Activated naive CD4-positive, alpha-beta T cell treated with anti-CD3 and anti-CD28 coated beads, Interleukin-2, amount 50 U/mL, for 16 hours (primary cell): ENCODE measurements around the gene JAM3.

Source experiments
- DNase-seq: peaks from one replicate; pipeline ENCODE4 v3.0.0-alpha.2; 2020

Gene JAM3

DNA sequence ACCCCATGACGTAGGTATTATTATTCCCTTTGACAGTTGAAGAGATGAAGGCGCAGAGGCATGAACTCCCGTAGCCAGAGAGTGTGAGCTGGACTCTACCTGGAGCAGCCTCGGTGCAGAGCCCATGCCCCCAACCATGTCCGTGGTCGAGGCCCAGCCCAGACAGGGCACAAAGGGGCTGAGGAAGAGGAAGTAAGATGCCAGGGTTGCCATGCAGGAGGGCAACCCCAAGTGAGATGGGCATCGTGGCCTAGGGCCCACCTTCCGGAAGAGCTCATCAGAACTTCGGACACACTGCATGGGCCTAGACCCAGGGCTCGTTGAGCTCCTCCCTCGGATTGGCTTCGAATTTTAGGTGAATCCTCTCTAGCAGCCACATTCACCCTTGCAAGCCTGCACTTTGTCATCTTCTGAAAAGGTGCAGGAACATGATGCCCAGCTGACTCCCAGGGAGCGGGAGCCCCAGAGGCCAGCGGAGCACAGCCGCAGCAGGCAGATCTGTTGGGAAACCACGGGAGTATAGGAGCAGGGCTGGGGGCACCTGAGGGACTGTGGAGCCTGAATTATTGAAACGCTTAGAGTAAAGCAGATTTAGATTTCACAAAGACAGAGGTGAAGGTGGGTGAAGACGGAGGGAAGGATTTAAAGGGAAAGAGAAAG, 29.0 kb upstream of the JAM3 start:
- no peak for DNase-seq

DNA sequence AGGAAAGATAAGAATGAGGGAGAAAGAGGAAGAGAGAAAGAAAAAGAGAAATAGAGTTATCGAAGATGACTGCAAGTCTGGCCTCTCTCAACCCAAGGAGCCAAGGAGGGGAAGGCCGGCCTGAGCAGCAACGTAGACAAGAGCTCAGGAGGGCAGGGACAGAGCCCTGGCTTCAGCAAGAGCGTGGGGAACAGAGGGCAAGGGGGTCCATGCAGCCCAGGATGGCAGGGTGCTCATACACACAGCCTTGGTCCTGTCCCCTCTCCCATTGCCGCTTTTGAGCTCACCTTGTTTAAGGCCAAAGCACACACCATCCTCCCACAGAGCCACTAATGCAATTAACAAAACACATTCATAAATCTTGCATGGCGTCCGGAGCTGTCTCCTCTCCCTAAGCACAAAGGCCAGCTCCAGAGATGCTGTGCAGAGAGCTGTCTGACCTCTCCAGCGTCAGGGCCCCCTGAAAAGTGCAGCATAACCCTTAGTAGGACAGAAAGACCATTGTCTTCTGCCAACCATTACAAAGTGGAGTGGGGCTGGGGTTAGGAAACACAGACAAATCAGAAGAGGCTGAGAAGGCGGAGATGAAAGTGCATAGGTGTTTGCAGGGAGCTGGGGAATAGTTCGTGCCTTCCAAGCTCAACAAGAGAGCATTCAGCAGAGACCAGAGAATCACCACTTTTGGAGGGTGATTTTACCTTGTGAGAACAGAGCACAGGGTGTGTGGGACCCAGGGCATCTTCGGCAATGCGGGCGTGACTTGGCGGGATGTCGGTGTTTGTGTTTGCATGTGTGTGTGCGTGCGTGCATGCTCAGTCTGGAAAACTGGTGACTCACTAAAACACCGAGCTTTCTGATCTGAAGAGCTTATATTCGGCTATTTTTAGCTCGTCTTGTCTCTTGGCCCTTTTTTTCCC, 28.2 kb upstream of the JAM3 start:
- no peak for DNase-seq

DNA sequence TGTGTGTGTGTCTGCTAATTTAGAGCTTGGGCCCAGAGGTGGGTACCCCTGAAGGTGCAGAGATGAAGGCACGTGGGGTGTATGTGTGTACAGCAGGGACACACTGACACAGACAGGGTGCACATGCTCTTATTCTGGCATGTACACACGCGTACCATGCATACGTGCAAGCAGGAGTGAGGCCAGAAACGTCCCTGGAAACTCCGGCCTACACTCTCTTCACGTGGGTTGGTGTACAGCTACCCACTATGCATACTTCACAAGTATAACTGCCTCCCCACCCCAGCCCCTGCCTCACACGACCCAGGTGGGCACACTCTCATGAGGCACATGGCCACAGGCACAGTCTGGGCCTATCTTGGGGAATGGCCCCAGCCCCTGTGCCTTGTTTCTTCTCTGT, 27.5 kb upstream of the JAM3 start:
- no peak for DNase-seq

DNA sequence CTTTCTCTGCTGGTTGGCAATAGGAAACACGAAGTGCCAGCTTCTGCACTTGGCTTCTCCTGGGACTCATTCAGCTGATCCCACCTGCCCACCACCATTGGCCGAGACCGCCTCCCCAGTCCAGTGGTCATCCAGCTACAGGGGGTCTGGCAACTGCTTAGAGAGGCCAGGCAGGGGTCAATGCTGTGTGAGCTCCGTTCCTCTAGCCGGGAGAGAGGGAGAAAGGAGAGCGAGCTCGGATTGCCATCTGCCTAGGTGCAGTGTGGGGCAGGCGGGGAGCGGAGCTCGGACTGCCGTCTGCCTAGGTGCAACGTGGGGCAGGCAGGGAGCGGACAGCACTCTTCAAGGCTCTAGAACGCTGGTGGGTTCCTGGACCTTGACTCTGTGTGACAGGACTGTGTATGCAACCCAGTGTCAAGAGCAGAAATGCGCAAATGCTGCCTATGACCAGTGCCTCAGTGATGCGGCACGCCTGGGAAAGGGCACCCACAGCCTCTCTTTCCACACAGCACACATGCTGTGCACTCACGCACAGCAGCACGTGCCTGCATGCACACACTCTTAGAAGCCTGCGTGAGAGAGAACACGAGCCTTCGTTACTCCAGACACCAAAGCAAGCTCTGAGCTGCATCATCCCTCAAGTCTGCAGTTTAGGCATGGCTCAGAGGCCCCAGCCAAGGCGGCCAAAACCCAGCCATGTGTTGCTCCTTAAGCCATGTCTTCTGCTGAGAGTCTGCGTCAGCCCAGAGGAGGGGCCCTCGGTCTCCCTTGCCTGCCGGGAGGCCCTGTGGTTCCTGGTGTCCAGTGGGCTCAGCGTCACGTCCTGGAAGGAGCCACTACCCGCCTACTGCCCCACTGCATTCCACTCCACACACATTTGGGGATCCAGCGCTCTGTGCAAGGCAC, 26.8 kb upstream of the JAM3 start:
- DNase-seq, result no peak

DNA sequence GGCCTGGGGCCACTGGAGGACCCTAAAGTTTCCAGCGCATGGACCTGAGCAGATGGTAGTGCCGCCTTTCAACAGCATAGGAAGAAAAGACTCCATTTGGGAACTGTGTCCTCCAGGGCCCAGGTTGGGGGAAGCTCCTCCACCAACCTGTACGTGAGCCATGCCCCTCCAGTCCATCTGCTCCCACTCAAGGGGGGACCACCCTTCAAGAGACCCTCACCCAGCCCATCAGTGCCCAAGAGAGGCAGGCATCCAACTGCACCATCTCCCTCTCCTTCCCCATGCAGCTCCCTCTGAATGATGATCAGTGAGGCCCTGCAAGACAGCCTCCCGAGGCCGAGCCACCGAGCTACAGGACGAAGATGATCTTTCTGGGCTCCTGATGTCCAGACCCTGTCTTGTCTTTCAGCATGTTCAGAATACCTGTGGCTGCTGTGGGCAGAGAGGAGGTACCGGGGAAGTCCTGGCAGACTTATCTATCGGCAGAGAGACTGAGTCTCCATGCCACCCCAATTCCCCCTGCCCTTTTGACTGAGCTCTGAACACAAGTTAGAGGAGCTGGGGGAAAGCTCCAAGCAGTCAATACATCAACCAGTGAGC, 25.0 kb upstream of the JAM3 start:
- DNase-seq, result no peak

DNA sequence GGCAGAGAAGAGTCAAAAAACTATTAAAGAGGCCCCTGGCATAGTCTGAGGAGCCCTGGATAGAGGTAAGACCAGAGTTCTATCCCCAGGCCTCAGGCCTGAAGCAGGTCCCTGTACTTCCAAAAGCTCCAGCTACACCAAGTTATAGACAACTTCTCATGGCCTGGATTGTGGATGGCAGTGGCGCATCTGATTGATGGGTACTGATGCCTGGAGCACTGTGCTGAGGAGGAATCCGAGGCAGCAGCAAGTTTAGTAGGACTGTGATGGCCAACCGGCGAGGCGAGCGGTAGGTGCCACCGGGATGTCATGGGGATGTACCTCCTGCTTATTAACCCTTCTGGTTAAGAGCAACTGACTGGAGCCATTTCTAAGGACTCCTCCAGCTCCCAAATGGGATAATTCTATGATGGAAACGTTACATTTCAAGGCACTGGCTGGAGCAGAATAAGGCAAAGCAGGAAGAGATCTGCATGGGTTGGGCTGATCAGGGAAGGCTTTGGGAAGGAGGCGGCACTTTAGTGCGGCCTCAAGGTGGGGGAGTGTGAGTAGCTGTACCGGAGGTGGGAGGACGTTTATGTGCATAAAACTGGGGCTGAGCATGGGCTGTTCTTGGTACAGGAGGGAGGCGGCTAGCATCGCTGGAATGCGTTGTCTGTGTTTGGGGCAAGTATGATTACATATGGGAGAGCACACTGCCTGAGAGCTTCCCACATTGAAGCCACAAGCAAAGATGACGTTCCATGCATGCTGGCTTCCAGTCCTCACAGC, 24.2 kb upstream of the JAM3 start:
- no peak for DNase-seq

DNA sequence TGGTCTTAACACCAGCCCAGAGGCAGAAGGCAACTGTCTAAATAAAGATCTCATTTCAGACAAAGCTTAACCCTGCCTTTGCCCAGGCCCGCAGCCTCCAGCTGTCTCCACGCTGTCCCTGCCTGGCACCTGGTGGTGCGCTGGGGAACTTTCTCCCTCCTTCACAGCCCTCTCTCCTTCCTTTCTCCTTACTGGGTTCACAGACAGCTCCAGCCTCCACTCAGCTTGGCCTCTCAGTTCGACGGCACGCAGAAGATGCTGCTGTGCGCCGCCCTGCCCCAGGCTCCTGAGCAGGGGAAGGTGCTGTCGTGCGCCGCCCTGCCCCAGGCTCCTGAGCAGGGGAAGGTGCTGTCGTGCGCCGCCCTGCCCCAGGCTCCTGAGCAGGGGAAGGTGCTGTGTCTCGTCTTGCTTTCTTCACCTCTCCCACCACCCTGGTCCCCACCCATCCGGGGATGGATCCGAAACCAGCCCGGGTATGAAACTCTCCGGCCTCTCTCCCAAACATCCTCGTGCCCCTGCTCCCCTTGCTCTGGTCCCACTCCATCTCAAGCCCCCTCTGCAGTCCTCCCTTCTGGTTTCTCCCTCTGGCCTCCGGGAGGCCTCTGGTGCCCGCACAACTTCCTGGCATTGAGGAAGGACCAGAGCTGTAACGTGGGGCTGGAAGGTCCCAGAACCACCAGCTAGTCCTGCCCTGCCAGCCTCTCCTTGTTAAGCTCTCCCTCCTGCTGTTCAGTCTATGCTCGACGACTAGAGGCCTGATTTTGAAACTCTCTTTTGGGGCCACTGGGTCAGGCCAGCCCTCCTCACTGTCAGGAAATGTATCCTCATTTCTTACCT, 22.9 kb upstream of the JAM3 start:
- DNase-seq, result no peak

DNA sequence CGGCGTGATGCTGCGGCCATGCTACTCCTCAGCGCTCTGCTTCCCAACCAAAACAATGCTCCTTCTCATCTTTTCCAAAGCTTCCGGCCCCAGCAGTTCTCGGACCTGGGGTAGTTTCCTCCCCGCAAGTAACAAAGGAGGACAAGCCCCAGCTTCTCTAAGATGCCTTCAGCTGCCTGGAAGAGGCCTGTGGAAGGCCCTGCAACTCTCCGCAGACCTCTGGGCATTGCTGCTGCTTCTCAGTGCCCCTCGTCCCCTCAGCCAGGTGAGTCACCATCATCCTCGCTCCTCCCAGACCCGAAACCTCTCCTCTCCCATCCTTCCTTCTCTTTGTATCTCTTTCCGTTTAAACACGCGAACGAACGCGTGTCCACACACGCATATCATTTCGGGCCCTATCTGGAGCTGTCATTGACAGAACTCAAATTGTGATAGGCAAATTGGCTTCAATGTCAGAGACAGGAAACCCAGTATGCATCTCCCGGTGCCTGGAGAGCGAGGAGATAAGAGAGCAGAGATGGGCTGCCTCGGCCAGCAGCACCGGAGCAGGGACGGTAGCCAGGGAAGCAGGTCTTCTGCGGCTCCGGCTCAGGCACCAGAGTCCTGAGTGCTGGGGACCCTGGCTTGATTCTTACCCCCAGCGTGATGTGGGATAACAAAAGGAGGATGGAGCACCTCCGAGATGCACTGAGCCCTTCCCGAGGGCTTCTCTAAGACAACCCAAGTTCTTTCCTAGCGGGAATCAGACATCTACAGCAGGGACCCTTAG, 22.0 kb upstream of the JAM3 start:
- DNase-seq, result no peak

DNA sequence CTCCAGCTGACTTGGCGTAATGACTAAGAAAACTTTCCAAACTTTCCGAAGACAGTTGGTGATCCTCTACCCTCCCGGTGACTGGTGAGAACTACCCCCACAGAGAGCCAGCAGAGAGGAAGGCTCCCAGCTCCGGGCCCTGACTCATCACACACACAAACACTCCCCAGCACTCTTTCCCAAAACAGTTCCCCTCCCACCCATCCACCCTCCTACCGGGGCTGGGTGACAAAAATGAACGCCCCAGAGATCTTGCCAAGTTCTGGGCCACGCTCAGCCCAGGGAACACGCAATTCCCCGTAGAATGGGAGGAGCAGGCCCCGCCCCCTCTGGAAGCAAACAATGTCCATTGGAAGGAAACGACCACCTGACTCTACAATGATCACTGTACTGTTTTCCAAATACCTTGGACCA, 21.3 kb upstream of the JAM3 start:
- DNase-seq, result no peak

DNA sequence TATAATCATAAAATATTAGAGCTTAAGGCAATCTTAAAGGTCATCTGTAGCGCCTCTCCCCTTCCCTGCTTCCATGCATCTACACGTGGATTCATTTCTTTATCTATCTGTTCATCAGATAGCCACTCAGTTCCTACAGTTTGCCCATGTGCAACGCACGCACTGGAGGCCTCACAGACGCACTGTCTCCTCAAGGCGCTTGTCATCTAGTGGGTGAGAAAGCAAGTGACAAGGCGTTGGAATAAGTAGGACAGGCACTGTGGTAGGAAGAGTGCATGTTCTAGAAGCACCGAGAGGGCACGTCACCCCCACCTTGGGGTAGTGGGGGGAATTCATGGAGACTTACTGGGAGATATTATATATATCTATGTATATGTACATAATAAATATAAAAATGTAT, 20.8 kb upstream of the JAM3 start:
- DNase-seq, result no peak

DNA sequence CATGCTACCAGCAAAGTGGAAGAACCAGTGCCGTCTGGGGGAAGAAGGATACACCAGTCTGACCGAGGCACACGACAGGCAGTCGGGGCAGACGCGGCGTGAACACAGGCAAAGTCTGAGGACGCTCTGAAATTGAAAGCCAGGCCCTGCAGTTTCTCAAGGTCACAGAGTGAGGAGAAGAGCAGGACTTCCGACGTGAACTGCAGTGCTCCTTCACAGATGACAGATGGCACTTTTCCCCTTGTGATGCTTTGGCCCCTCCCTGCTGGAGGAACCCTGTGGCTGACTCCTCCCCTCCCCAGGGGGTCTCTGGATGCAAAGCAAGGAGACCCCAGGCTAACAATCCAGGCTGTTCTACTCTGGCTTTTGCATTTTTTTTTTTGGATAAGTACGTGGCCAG, 19.6 kb upstream of the JAM3 start:
- DNase-seq, result no peak

DNA sequence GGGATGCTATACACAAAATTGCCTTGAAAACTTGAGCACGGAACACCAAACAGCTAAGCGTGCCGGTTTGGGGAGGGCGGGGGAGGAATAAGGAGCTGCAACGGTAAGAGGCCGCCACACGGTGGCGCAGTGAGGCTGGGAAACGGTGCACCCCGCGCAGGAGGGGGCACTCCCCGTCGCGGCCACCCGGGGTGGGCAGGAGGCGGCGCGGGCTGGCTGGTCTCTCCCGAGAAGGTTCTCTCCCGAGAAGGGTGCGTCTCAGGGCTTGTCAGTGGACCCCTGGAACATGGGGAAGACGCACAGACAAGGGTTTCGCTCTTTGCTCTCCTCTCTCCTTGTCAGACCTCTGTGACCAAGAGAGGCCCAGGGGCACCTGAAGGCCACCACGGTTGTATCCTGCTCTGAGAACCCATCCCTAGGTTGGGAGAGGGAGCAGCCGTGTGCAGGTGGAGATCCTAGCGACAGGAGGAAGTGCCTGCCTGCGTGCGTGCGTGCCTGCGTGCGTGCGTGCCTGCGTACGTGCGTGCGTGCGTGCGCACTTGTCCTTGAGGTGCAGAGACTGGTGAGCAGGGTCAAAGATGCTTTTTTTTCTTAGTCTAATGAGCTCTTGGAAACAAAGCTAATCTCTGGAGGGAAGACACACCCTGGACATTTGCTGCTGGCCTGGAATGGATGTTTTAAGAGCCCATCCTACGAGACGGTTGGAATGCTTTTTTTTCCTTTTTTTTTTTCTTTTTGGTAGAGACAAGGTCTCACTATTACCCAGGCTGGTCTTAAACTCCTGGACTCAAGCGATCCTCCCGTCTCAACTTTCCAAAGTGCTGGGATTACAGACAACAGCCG, 18.1 kb upstream of the JAM3 start:
- DNase-seq, result peak; percentile 74

DNA sequence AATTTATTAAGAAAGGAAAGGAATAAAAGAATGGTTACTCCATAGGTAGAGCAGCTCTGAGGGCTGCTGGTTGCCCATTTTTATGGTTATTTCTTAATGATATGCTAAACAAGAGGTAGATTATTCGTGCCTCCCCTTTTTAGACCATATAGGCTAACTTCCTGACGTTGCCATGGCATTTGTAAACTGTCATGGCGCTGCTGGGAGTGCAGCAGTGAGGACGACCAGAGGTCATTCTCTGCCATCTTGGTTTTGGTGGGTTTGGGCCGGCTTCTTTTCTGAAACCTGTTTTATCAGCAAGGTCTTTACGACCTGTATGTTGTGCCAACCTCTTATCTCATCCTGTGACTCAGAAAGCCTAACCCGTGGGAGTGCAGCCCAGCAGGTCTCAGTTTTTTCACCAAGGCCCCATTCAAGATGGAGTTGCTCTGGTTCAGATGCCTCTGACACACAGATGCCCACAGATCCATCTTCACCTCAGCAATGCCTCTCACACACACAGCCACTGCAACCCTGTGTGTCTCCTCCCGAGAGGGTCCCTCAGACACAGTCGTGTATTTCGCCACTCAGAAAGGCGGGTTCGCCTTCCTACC, 16.4 kb upstream of the JAM3 start:
- no peak for DNase-seq

DNA sequence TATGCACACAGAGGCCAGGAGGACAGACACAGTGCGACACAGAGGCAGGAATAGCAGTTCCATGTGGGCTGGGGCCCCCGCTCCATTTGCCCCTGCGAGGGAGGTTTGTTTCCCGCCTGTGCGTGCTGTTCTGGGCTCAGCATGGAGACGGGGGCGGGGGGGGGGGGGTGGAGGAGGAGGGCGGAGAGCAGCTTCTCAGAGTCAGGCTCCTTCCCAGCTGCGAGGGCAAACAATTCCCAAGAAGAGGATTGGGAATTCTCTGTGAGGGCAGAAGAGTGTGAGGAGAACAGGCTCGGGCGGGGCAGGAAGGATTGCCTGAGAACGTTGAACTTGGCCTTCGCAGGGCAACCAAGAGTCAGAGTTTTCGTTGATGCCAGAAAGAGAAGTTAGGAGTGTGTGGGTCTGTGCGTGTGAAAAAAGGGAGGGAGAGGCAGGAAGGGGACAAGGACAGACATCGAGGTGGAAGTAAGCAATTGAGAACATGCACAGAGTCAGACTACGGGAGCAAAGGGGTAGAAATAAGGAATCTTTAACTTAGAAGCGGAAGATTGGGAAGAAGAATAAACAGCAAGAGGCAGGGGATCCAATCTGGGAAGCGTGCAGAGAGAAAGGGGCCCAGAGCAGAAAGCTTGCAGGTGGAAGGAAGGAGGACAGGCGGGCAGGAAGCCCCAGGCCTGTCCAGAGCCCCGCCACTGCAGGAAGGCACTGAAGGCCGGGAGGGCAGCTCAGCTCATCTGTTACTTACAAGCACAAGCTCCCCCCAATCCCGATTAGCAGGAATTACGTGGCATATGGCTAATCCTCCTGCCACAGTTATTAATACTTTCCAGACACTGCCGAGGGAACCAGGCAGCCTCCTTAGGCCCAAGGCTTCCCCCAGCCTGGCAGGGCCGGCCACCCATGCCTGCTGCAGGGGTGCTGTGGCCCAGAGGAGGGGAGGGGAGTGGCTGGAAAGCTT, 15.6 kb upstream of the JAM3 start:
- no peak for DNase-seq

DNA sequence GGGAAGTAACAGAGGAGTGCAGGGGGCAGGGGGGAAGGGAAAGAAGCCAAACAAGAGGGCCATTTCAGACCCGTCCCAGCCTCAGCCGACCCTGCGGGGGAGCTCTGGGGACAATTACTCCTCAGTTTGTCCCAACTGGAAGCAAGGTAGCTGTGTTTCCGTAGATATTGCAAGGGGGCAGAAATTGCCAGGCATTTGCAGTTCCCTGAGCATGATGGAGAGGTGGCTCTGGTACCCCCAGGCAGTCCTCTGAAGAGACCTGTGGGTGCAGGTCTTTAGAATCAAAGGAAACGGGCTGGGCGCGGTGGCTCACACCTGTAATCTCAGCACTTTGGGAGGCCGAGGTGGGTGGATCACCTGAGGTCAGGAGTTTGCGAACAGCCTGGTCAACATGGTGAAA, 13.8 kb upstream of the JAM3 start:
- no peak for DNase-seq

DNA sequence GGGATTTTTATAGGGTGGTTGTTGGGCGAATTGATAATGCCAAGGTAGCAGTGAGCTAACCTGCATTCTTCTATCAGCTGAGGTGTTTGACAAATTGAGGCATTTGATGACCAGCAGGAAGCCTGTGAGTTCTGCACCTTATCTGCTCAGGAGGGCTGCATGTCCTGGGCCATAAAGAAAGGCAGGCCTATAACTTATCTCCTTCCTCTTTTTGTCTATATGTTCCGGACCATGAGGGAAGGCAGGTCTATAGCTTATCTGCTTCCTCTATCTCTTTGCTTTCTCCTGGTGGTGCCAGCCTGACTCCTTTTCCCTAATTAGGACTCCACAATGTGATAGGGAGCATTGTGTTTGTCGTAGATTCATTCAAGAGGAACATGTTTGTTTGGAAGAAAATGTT, 8.6 kb upstream of the JAM3 start:
- no peak for DNase-seq

DNA sequence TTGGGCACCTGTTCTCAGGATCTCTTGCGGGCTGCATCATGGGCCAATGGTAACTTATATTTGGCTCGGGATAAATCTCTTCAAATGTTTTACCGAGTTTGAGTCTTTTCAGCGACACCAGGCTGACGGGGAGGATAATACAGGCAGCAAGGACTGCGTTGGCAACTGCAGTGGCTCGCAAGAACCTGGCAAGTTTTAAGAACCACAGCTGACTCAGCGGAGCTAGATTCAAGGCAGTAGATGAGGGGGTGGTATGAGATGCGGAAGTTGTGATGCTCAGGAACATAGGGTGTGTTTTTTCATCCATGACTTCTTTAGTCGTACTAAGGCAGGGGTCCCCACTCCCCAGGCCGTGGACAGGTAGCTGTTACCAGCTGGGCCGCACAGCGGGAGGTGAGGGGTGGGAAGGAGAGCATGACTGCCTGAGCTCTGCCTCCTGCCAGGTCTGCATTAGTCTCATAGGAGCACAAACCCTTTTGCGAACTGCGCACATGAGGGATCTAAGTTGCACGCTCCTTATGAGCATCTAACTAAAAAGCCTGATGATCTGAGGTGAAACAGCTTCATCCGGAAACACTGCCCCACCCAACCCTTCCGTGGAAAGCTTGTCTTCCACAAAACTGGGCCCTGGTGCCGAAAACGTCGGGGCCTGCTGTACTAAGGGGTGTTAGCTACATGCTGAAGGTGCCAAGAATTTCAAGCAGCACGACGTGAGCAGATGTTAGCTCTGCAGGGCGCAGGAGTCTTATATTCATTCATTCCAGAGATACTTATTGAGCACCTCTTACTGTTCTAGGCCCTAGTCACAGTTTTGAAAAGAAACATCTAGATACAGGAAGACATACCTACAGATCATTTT, 6.4 kb upstream of the JAM3 start:
- no peak for DNase-seq
